Fibroblast of mammary gland (primary cell): ENCODE results near the gene UPP2.

Source experiments
- DNase-seq: peaks from one replicate; pipeline ENCODE4 v3.0.0-alpha.2; 2010; ENCODE audit warnings: low read depth
- H3K4me3 ChIP-seq: 2 replicates; pipeline ENCODE4 v1.5.1; 2011; ENCODE audit warnings: low read depth, mild to moderate bottlenecking, low read length, moderate library complexity; ENCODE audit not compliant: control insufficient read depth
- TF ChIP-seq, protein P1 (sequence below): conservative IDR thresholded peaks from 2 replicates; pipeline ENCODE4 v1.5.1; 2011; ENCODE audit warnings: low read depth, low read length, inconsistent platforms; ENCODE audit not compliant: control insufficient read depth, insufficient read depth

Gene UPP2

DNA sequence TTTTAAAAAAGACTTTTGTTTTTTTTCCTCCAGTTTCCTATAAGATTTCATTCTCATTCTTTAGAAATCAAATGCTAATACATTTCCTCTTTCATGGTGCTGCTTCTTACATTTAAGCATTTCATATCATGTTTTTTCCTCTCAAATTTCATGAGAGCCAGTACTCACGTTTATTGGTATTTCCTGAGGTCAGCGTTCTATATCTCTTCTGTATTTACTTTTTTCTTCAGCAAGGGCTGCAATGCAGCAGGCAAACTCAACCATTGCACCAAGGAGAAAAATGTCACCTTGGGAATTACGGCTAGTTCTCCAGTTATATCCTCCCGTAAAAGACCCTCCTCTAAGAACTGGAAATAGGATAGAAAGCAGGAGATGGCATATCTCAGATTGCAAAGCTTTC, 32.4 kb downstream of the UPP2 start:
- TF ChIP-seq, protein P1, sequence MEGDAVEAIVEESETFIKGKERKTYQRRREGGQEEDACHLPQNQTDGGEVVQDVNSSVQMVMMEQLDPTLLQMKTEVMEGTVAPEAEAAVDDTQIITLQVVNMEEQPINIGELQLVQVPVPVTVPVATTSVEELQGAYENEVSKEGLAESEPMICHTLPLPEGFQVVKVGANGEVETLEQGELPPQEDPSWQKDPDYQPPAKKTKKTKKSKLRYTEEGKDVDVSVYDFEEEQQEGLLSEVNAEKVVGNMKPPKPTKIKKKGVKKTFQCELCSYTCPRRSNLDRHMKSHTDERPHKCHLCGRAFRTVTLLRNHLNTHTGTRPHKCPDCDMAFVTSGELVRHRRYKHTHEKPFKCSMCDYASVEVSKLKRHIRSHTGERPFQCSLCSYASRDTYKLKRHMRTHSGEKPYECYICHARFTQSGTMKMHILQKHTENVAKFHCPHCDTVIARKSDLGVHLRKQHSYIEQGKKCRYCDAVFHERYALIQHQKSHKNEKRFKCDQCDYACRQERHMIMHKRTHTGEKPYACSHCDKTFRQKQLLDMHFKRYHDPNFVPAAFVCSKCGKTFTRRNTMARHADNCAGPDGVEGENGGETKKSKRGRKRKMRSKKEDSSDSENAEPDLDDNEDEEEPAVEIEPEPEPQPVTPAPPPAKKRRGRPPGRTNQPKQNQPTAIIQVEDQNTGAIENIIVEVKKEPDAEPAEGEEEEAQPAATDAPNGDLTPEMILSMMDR: no peak
- no peak for DNase-seq

GRCh38 chr2:158134655-158135054, 33.0 kb downstream of the UPP2 start:
- no peak for DNase-seq
- TF ChIP-seq, protein P1: no peak
- H3K4me3 ChIP-seq: no peak overlapping the region

More for the DNA sequence above, 32.4 kb downstream of the UPP2 start:
- no peak overlapping the region for H3K4me3 ChIP-seq

GRCh38 chr2:158135096-158135495, 33.4 kb downstream of the UPP2 start:
- TF ChIP-seq, protein P1: no peak
- H3K4me3 ChIP-seq: no peak overlapping the region
- DNase-seq: no peak

DNA sequence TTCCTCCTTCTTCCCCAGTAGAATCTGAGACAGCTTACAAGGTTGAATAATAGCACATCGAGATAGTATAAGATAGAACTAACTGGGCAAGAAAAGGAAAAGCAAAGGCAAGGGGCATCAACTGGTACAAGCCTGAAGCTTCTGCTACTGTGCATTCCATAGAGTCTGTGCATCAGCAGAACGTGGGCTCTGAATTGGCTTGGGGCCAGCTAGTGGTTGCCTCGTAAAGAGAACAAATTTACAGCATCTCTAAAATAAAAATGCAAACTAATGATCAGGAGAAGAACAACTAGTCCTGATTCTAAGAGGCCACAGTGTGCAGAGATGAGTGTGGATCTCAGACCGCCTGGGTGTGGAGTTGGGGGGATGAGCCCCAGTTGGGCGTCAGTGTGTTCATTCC, 36.6 kb downstream of the UPP2 start:
- no peak overlapping the region for H3K4me3 ChIP-seq
- TF ChIP-seq, protein P1: no peak
- no peak for DNase-seq

- no peak for DNase-seq
- no peak overlapping the region for H3K4me3 ChIP-seq
- TF ChIP-seq, protein P1: no peak
Observed at GRCh38 chr2:158140201-158140600, 38.5 kb downstream of the UPP2 start.

GRCh38 chr2:158142165-158142564, 40.5 kb downstream of the UPP2 start:
- H3K4me3 ChIP-seq: no peak overlapping the region
- TF ChIP-seq, protein P1: no peak
- DNase-seq: no peak
